H1 (cell line): ENCODE measurements around the gene RPS21. TPM values are rescaled to one million over a fixed set of nuclear protein-coding genes. Genes with fewer than 3 reads are reported as not detected.

Experiments used
- EP300 ChIP-seq, 2 experiments: IDR thresholded peaks; 1 replicate in 1 of 2; 2 replicates in 1 of 2; pipeline ENCODE4 v1.6.1; 2011 to 2012; ENCODE audit warnings: low read depth in 2 of 2, low read length in 2 of 2, mild to moderate bottlenecking in 2 of 2, borderline replicate concordance in 1 of 2, inconsistent platforms in 1 of 2, moderate library complexity in 1 of 2
- NRF1 ChIP-seq: IDR thresholded peaks from 2 replicates; pipeline ENCODE4 v1.6.1; 2011; ENCODE audit warnings: mild to moderate bottlenecking, low read depth, low read length, improper control_type of control experiment
- SIN3A ChIP-seq, 2 experiments: IDR thresholded peaks in 1 of 2; conservative IDR thresholded peaks in 1 of 2; 2 replicates each; pipeline ENCODE4 v1.6.1; 2011 to 2012; ENCODE audit warnings: low read length in 2 of 2, improper control_type of control experiment in 1 of 2, low read depth in 1 of 2, mild to moderate bottlenecking in 1 of 2
- TEAD4 ChIP-seq: IDR thresholded peaks from 2 replicates; pipeline ENCODE4 v1.6.1; 2012; ENCODE audit warnings: low read depth, low read length, inconsistent platforms, mixed read lengths
- polyA plus RNA-seq, 7 experiments: library from polyadenylated mRNA; depleted of rRNA in 3 of 7; stranded (reverse) in 5 of 7; unstranded in 2 of 7; fragments of >200 nt in 5 of 7; fragments of 200-250 nt in 2 of 7; gene quantifications; 1 replicate in 5 of 7; 2 replicates in 1 of 7; 4 replicates in 1 of 7; pipeline versions ENCODE4 v1.2.1 to v1.2.3, GENCODE V29; 2011 to 2013; ENCODE audit warnings: missing spikeins in 2 of 7, mixed read lengths in 2 of 7
- total RNA-seq: library from RNA; stranded (reverse); fragmentation: NEBNext Ultra II Directional; extraction: Animal tissue kit (Norgen Biotek cat#: 25700); gene quantifications from 2 replicates; pipeline ENCODE4 v1.2.1, GENCODE V29; 2021

The RPS21 gene
- total and polyA plus RNA-seq, 2 of the 8 experiments (the other 6 are each of a cell fraction or from before 2014, with no cell fraction given): 1,787 to 7,219 TPM

DNA sequence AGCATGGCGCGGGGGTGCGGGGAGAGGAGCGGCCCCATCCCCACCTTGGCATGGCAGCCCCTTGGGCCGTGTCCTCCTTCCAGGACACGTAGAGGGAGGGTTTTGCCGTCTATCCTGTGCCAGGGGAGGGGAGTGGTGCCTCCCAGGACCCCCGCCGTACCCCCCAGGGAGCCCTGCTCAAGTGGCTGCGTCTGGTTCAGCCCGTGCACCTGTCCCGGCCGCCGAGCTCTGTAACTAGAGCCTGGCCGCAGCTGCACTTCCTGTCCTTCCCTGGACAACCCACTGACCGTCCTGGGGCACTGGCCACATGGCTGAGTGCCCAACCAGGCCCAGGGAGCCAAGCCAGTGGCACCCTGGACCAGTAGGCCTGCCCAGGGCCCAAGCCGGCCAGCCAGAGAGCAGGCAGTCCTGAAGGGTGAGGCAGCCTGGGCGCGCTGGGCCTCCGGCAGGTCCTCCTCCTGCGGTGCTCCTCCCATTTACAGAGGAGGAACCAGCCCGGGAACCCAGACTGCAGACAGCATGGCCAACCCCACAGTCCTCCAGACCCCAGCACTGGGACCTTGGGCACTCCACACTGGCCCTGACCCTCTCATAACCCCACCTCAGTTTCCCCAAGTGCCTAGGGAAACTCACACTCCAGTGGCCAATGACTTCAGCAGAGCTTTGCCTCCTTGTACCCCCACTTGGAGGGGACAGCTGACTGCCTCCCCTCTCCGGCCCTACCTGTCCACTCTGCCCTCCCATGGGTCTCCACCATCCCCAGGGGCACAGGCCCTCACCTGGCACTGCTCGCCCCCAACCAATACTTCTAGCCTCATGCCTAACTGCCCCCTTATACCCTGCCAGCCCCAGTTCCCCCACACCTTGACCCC is 28.5 kb upstream of the RPS21 start (continued):
- no peak for TF ChIP-seq NRF1
- no peak for TF ChIP-seq EP300 (IDR thresholded peaks at IDR 0.05; ENCODE audit: borderline replicate concordance in 1 of 2, low read depth in 2 of 2, low read length in 2 of 2)
- TF ChIP-seq TEAD4: no peak
- no peak for TF ChIP-seq SIN3A (conservative IDR thresholded peaks at IDR 0.05 in 1 of 2, IDR thresholded peaks at IDR 0.05 in 1 of 2; ENCODE audit: low read depth in 1 of 2, low read length in 2 of 2)
